K562 (cell line): ENCODE data around the gene MPV17L2. TPM values are rescaled to one million over a fixed set of nuclear protein-coding genes. Genes with fewer than 3 reads are reported as not detected.

Source experiments
- CHD2 ChIP-seq: IDR thresholded peaks from 2 replicates; pipeline ENCODE4 v1.6.1; 2011; ENCODE audit warnings: low read depth, low read length
- CHD4 ChIP-seq: fragments of 200-600 bp; sonication (generic); IDR thresholded peaks from 3 replicates; pipeline ENCODE4 v1.6.1; 2012; ENCODE audit warnings: low read depth, mild to moderate bottlenecking, mixed read lengths, low read length, inconsistent platforms; ENCODE audit not compliant: insufficient read depth, insufficient replicate concordance, poor library complexity, severe bottlenecking
- FOXA1 ChIP-seq: fragments of 450-650 bp; IDR thresholded peaks from 2 replicates; pipeline ENCODE4 v1.6.1; 2016; ENCODE audit warnings: mild to moderate bottlenecking, borderline replicate concordance
- FOXO4 ChIP-seq: fragments of 450-650 bp; formaldehyde crosslinking; IDR thresholded peaks from 2 replicates; pipeline ENCODE4 v1.4.0; 2020; ENCODE audit warnings: mild to moderate bottlenecking, moderate library complexity
- PBX2 ChIP-seq, 2 experiments: IDR thresholded peaks in 1 of 2; conservative IDR thresholded peaks in 1 of 2; 2 replicates each; pipeline ENCODE4 v1.6.1; 2016; ENCODE audit warnings: low read depth in 2 of 2, mild to moderate bottlenecking in 1 of 2, missing compliant biosample characterization in 1 of 2, missing genetic modification characterization in 1 of 2, moderate library complexity in 1 of 2
- RBBP5 ChIP-seq: fragments of 200-600 bp; sonication (generic); IDR thresholded peaks from 2 replicates; pipeline ENCODE4 v1.6.1; 2012; ENCODE audit warnings: borderline replicate concordance, mild to moderate bottlenecking, low read length, control low read depth, inconsistent platforms; ENCODE audit not compliant: insufficient read depth, poor library complexity, severe bottlenecking
- TAF1 ChIP-seq: IDR thresholded peaks from 2 replicates; pipeline ENCODE4 v1.6.1; 2011; ENCODE audit warnings: mild to moderate bottlenecking, low read length, moderate library complexity; ENCODE audit not compliant: insufficient read depth, control insufficient read depth, severe bottlenecking; ENCODE audit errors: extremely low read depth
- TEAD2 ChIP-seq: fragments of 450-650 bp; IDR thresholded peaks from 2 replicates; pipeline ENCODE4 v1.6.1; 2016; ENCODE audit warnings: missing genetic modification characterization, control low read depth, missing compliant biosample characterization
- TEAD4 ChIP-seq, 2 experiments: sonication (generic) in 1 of 2; formaldehyde crosslinking in 1 of 2; IDR thresholded peaks; 2 replicates each; pipeline versions ENCODE4 v1.6.1 to v1.8.0; 2012 to 2022; ENCODE audit warnings: borderline replicate concordance in 1 of 2, inconsistent platforms in 1 of 2, low read length in 1 of 2, mild to moderate bottlenecking in 1 of 2, missing genetic modification reagents in 1 of 2
- ZNF384 ChIP-seq: IDR thresholded peaks from 2 replicates; pipeline ENCODE4 v1.6.1; 2012; ENCODE audit warnings: low read depth, low read length, improper control_type of control experiment
- ZNF584 ChIP-seq: fragments of 200-800 bp; sonication (Bioruptor generic); IDR thresholded peaks from 2 replicates; pipeline ENCODE4 v1.6.1; 2016; ENCODE audit warnings: low read depth, mild to moderate bottlenecking, missing genetic modification characterization, missing compliant biosample characterization
- polyA plus RNA-seq, 8 experiments: library from polyadenylated mRNA; depleted of rRNA in 4 of 8; stranded (reverse) in 5 of 8; unstranded in 3 of 8; fragments of >200 nt; fragmentation: Nextera tagmentation in 2 of 8; fragmentation: Illumina TruSeq in 1 of 8; extraction: Ambion mirVana in 2 of 8; extraction: Trizol in 1 of 8; gene quantifications; 2 replicates each; pipeline versions ENCODE4 v1.2.1 to v1.2.3, GENCODE V29; 2011 to 2014; ENCODE audit warnings: inconsistent platforms in 1 of 8, missing spikeins in 1 of 8
- total RNA-seq, 7 experiments: library from RNA; depleted of rRNA in 6 of 7; stranded (reverse); fragments of >200 nt in 6 of 7; fragmentation: Illumina TruSeq in 2 of 7; extraction: Trizol in 2 of 7; gene quantifications; 2 replicates each; pipeline versions ENCODE4 v1.2.1 to v1.2.3, GENCODE V29; 2011 to 2021; ENCODE audit warnings: low replicate concordance in 1 of 7

The MPV17L2 gene
- total and polyA plus RNA-seq, 9 of the 15 experiments (the other 6 are each of a cell fraction or from before 2014, with no cell fraction given): 10.6 to 60.2 (median 28.5) TPM

DNA sequence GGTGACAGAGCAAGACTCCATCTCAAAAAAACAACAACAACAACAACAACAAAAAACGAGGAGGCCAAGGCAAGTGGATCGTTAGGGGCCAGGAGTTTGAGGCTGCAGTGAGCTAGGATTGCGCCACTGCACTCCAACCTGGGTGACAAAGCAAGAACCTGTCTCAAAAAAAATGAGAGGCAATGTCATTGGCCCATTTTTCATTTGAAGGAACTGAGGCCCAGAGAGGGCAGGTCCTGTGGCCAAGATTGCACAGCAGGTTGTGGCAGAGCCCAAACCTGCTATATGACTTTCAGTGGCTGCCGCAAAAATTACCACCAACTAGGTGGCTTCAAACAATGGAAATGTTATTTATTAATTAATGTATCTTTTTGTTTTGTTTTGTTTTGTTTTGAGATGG lies 34.6 kb upstream of the MPV17L2 start (continued):
- TF ChIP-seq TAF1 (no peak), RBBP5 (no peak), TEAD4 (IDR thresholded peaks at IDR 0.05; ENCODE audit: low read length) (no peak), TEAD4 (CRISPR knock-in tag; IDR thresholded peaks at IDR 0.05; ENCODE audit: borderline replicate concordance) (no peak), TEAD2 (tag) (no peak), FOXO4 (CRISPR knock-in tag) (no peak), ZNF584 (CRISPR knock-in tag) (no peak), CHD2 (no peak), PBX2 (CRISPR knock-in tag; IDR thresholded peaks at IDR 0.05; ENCODE audit: low read depth) (no peak), PBX2 (tag; conservative IDR thresholded peaks at IDR 0.05; ENCODE audit: low read depth) (no peak), CHD4 (no peak), ZNF384 (0 out of 2 replicates have a peak, but pooled peaks have one; percentile 19), FOXA1 (no peak)
